Urinary bladder (tissue), 4 donors: ENCODE data around the gene CCDC110. TPM values are rescaled to one million over a fixed set of nuclear protein-coding genes. Genes with fewer than 3 reads are reported as not detected.
"Not testable (repeated sequence)": the region's sequence is repeated elsewhere in the genome, so short reads cannot be mapped to it uniquely, and the experiment has no call there.

Source experiments
- DNase-seq: peaks from one replicate; pipeline ENCODE4 v3.0.0-alpha.2; 2015; ENCODE audit errors: extremely low spot score
- H3K27ac ChIP-seq: one replicate; pipeline ENCODE4 v1.5.1; 2013; ENCODE audit warnings: low read depth, mild to moderate bottlenecking, moderate library complexity
- H3K36me3 ChIP-seq: one replicate; pipeline ENCODE4 v1.6.1; 2013; ENCODE audit warnings: mild to moderate bottlenecking, moderate library complexity; ENCODE audit not compliant: insufficient read depth
- H3K4me1 ChIP-seq: one replicate; pipeline ENCODE4 v1.6.1; 2013; ENCODE audit warnings: mild to moderate bottlenecking, moderate library complexity; ENCODE audit not compliant: insufficient read depth
- H3K4me3 ChIP-seq: one replicate; pipeline ENCODE4 v1.5.1; 2013; ENCODE audit warnings: low read depth, low read length
- WGBS: extraction: QIAGEN DNeasy Blood & Tissue Kit; methylation state at CpG from one replicate; pipeline ENCODE4 v1.1.7; 2013; 5-methylcytosine and 5-hydroxymethylcytosine counted together
- polyA plus RNA-seq: library from polyadenylated mRNA; stranded (reverse); fragments of 200-250 nt; gene quantifications from one replicate; pipeline ENCODE4 v1.2.3, GENCODE V29; 2013
- total RNA-seq: library from RNA; depleted of rRNA; stranded (reverse); fragments of >200 nt; gene quantifications from one replicate; pipeline ENCODE4 v1.2.3, GENCODE V29; 2014
- donor health status: healthy with polysubstance abuse.
- donor health status: healthy.

CCDC110 gene
- 18.2 TPM for total RNA-seq
- 2.0 TPM for polyA plus RNA-seq

GRCh38 chr4:185471235-185472102, at the start of gene CCDC110:
TSS of gene CCDC110 (minus strand) at chr4:185471733. CDS start at chr4:185471683, 50 bp downstream.
- 1% methylated on average over 93 of the region's 93 CpGs for WGBS
- DNase-seq = peak; percentile 87
- Histone ChIP-seq H3K27ac (peak within 1 kb of the TSS; percentile 64), H3K36me3 (no peaks in the 10 kb centered on the region), H3K4me1 (no peaks in the 10 kb centered on the region), H3K4me3 (peak within 1 kb of the TSS; percentile 91)

GRCh38 chr4:185520119-185520518, 48.6 kb upstream of the CCDC110 start:
- no peak overlapping the region for H3K27ac ChIP-seq
- WGBS = 33% methylated on average over 4 of the region's 4 CpGs
- H3K36me3 ChIP-seq = no peaks in the 10 kb centered on the region
- H3K4me3 ChIP-seq = no peak overlapping the region
- H3K4me1 ChIP-seq = no peaks in the 10 kb centered on the region
- DNase-seq = no peak

GRCh38 chr4:185518494-185518893, 47.0 kb upstream of the CCDC110 start:
- DNase-seq = no peak
- H3K27ac ChIP-seq = no peak overlapping the region
- no peaks in the 10 kb centered on the region for H3K36me3 ChIP-seq
- WGBS = 13% methylated on average over 1 of the region's 1 CpG
- H3K4me1 ChIP-seq = no peaks in the 10 kb centered on the region
- no peak overlapping the region for H3K4me3 ChIP-seq

- Histone ChIP-seq H3K4me3 (no peak overlapping the region), H3K27ac (peak overlapping the region; percentile 23), H3K4me1 (no peaks in the 10 kb centered on the region), H3K36me3 (no peaks in the 10 kb centered on the region)
- DNase-seq = no peak
Measured at GRCh38 chr4:185518069-185518468, 46.5 kb upstream of the CCDC110 start.

- no peaks in the 10 kb centered on the region for H3K4me1 ChIP-seq
- WGBS = 84% methylated on average over 4 of the region's 4 CpGs
- no peak for DNase-seq
Measured at GRCh38 chr4:185515248-185515647, 43.7 kb upstream of the CCDC110 start.

GRCh38 chr4:185514182-185514697, 42.7 kb upstream of the CCDC110 start:
- no peaks in the 10 kb centered on the region for H3K36me3 ChIP-seq

More at GRCh38 chr4:185515248-185515647, 43.7 kb upstream of the CCDC110 start:
- Histone ChIP-seq H3K36me3 (no peaks in the 10 kb centered on the region), H3K4me3 (no peak overlapping the region), H3K27ac (no peak overlapping the region)

GRCh38 chr4:185513489-185514181, 42.1 kb upstream of the CCDC110 start:
- Histone ChIP-seq H3K27ac (no peak overlapping the region), H3K4me3 (no peak overlapping the region), H3K4me1 (no peaks in the 10 kb centered on the region), H3K36me3 (no peaks in the 10 kb centered on the region)
- DNase-seq = no peak
- WGBS = 44% methylated on average over 10 of the region's 10 CpGs

More at GRCh38 chr4:185514182-185514697, 42.7 kb upstream of the CCDC110 start:
- 85% methylated on average over 17 of the region's 17 CpGs for WGBS
- no peak for DNase-seq
- Histone ChIP-seq H3K27ac (no peak overlapping the region), H3K4me3 (no peak overlapping the region), H3K4me1 (no peaks in the 10 kb centered on the region)

- Histone ChIP-seq H3K27ac (no peak overlapping the region), H3K4me1 (no peaks in the 10 kb centered on the region), H3K4me3 (no peak overlapping the region), H3K36me3 (no peaks in the 10 kb centered on the region)
- WGBS = 53% methylated on average over 3 of the region's 3 CpGs
- DNase-seq = no peak
Measured at GRCh38 chr4:185512516-185512915, 41.0 kb upstream of the CCDC110 start.

GRCh38 chr4:185511243-185511642, 39.7 kb upstream of the CCDC110 start:
- not testable (repeated sequence) for H3K4me1 ChIP-seq, DNase-seq, H3K36me3 ChIP-seq, H3K4me3 ChIP-seq, H3K27ac ChIP-seq
- WGBS = 78% methylated on average over 2 of the region's 2 CpGs

GRCh38 chr4:185510806-185511205, 39.3 kb upstream of the CCDC110 start:
- no peaks in the 10 kb centered on the region for H3K4me1 ChIP-seq

GRCh38 chr4:185508181-185508580, 36.6 kb upstream of the CCDC110 start:
- no peaks in the 10 kb centered on the region for H3K4me1 ChIP-seq
- no peak overlapping the region for H3K4me3 ChIP-seq
- WGBS = 57% methylated on average over 4 of the region's 4 CpGs
- peak; percentile 28 for DNase-seq
- no peak overlapping the region for H3K27ac ChIP-seq
- no peaks in the 10 kb centered on the region for H3K36me3 ChIP-seq

More at GRCh38 chr4:185510806-185511205, 39.3 kb upstream of the CCDC110 start:
- Histone ChIP-seq H3K27ac (no peak overlapping the region), H3K4me3 (no peak overlapping the region), H3K36me3 (no peaks in the 10 kb centered on the region)
- WGBS = 90% methylated on average over 5 of the region's 5 CpGs
- no peak for DNase-seq

- DNase-seq = no peak
- 93% methylated on average over 20 of the region's 20 CpGs for WGBS
- Histone ChIP-seq H3K4me1 (no peaks in the 10 kb centered on the region), H3K4me3 (no peak overlapping the region), H3K36me3 (no peaks in the 10 kb centered on the region), H3K27ac (no peak overlapping the region)
Measured at GRCh38 chr4:185506422-185506821, 34.9 kb upstream of the CCDC110 start.

GRCh38 chr4:185504098-185505047, 32.8 kb upstream of the CCDC110 start:
- H3K27ac ChIP-seq = no peak overlapping the region
- DNase-seq = peak; percentile 21
- H3K4me3 ChIP-seq = no peak overlapping the region
- H3K4me1 ChIP-seq = no peaks in the 10 kb centered on the region
- H3K36me3 ChIP-seq = no peaks in the 10 kb centered on the region
- 47% methylated on average over 21 of the region's 21 CpGs for WGBS
